Osteocyte (in vitro differentiated cells): ENCODE data around the gene KCTD20. TPM values are rescaled to one million over a fixed set of nuclear protein-coding genes. Genes with fewer than 3 reads are reported as not detected.

Experiments
- DNase-seq: peaks from one replicate; pipeline ENCODE4 v3.0.0; 2021; ENCODE audit warnings: mixed read lengths; ENCODE audit not compliant: unreplicated experiment; ENCODE audit errors: extremely low spot score
- H3K27ac Mint-ChIP-seq: one replicate; pipeline ENCODE4 v1.8.0; 2021; ENCODE audit warnings: mild to moderate bottlenecking, mixed read lengths; ENCODE audit not compliant: unreplicated experiment
- H3K27me3 Mint-ChIP-seq: one replicate; pipeline ENCODE4 v1.8.0; 2021; ENCODE audit warnings: mixed read lengths; ENCODE audit not compliant: unreplicated experiment
- H3K36me3 Mint-ChIP-seq: one replicate; pipeline ENCODE4 v1.8.0; 2021; ENCODE audit warnings: mixed read lengths; ENCODE audit not compliant: unreplicated experiment
- H3K4me1 Mint-ChIP-seq: one replicate; pipeline ENCODE4 v1.8.0; 2021; ENCODE audit warnings: mixed read lengths; ENCODE audit not compliant: unreplicated experiment
- H3K4me3 Mint-ChIP-seq: one replicate; pipeline ENCODE4 v1.8.0; 2021; ENCODE audit warnings: mild to moderate bottlenecking, moderate library complexity, mixed read lengths; ENCODE audit not compliant: unreplicated experiment
- H3K9me3 Mint-ChIP-seq: one replicate; pipeline ENCODE4 v1.8.0; 2021; ENCODE audit warnings: mixed read lengths; ENCODE audit not compliant: unreplicated experiment
- total RNA-seq: library from RNA; stranded (reverse); gene quantifications from 2 replicates; pipeline ENCODE4 v1.2.1, GENCODE V29; 2021
- TF ChIP-seq, protein P1 (sequence below): fragments of 200-600 bp; sonication (generic); IDR thresholded peaks from 2 replicates; pipeline ENCODE4 v1.5.0; 2021; ENCODE audit warnings: antibody characterized with exemption, mild to moderate bottlenecking, moderate library complexity

Gene KCTD20
- total RNA-seq, 1 donor from 2014 or later: 76.3 TPM

- DNase-seq: no peak
- Mint-ChIP-seq H3K4me1 (no peaks in the 10 kb centered on the region), H3K9me3 (no peaks in the 10 kb centered on the region), H3K27me3 (peaks cover 14% of the 10 kb centered on the region), H3K27ac (no peak overlapping the region), H3K36me3 (peaks cover 3% of the 10 kb centered on the region), H3K4me3 (no peak overlapping the region)
- TF ChIP-seq, protein P1, sequence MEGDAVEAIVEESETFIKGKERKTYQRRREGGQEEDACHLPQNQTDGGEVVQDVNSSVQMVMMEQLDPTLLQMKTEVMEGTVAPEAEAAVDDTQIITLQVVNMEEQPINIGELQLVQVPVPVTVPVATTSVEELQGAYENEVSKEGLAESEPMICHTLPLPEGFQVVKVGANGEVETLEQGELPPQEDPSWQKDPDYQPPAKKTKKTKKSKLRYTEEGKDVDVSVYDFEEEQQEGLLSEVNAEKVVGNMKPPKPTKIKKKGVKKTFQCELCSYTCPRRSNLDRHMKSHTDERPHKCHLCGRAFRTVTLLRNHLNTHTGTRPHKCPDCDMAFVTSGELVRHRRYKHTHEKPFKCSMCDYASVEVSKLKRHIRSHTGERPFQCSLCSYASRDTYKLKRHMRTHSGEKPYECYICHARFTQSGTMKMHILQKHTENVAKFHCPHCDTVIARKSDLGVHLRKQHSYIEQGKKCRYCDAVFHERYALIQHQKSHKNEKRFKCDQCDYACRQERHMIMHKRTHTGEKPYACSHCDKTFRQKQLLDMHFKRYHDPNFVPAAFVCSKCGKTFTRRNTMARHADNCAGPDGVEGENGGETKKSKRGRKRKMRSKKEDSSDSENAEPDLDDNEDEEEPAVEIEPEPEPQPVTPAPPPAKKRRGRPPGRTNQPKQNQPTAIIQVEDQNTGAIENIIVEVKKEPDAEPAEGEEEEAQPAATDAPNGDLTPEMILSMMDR: no peak
These were observed 29.0 kb upstream of the KCTD20 start for GRCh38 chr6:36413489-36414480.

GRCh38 chr6:36414481-36414880 is 28.3 kb upstream of the KCTD20 start:
- TF ChIP-seq, protein P1: no peak
- H3K27me3 Mint-ChIP-seq: peaks cover 10% of the 10 kb centered on the region
- no peak overlapping the region for H3K27ac Mint-ChIP-seq
- no peak overlapping the region for H3K4me3 Mint-ChIP-seq
- no peaks in the 10 kb centered on the region for H3K9me3 Mint-ChIP-seq
- H3K36me3 Mint-ChIP-seq: peaks cover 3% of the 10 kb centered on the region
- H3K4me1 Mint-ChIP-seq: no peaks in the 10 kb centered on the region
- no peak for DNase-seq

DNA sequence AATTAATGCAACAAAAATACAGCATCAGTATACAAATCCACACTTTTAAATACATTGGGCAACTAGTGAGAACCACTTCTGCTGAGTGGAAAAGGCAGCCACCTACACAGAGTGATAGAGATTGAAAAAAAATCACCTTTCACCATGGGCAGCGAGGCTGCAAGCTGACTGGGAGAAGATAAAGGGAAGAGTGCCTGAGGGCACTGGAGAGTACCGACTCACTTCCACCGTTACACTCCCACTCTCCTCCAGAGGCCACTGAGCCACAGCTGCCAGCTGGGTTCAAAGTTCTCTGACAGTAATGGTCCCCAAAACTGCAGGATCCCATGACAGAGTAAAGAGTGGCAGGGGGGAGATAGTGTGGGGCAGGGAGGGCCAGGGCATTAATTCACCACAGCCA is 24.2 kb upstream of the KCTD20 start:
- H3K9me3 Mint-ChIP-seq: no peaks in the 10 kb centered on the region
- TF ChIP-seq, protein P1: no peak
- H3K4me1 Mint-ChIP-seq: peaks cover 9% of the 10 kb centered on the region
- H3K27me3 Mint-ChIP-seq: peaks cover 2% of the 10 kb centered on the region
- no peak for DNase-seq
- H3K4me3 Mint-ChIP-seq: no peak overlapping the region
- no peaks in the 10 kb centered on the region for H3K36me3 Mint-ChIP-seq
- H3K27ac Mint-ChIP-seq: no peak overlapping the region

DNA sequence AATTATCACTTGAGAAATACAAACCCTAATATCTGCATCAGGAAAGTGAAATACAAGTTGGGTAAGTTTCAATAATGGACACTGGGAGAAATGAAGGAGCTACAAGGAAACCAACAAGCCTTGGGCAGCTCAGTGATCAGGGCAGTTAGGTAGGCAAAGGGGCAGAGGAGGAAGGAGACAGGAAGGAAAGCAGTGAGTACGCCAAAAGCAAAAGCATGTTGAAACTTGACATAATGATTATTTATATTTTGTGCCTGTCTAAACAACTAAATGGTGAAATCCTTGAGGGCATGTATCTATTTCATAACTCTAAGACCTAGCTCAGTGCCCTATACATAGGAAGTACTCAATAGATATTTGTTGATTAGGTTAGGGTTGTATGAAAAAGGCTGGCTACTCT is 23.5 kb upstream of the KCTD20 start:
- Mint-ChIP-seq H3K27ac (no peak overlapping the region), H3K27me3 (peaks cover 2% of the 10 kb centered on the region), H3K36me3 (no peaks in the 10 kb centered on the region), H3K4me1 (peaks cover 12% of the 10 kb centered on the region), H3K4me3 (no peak overlapping the region), H3K9me3 (no peaks in the 10 kb centered on the region)
- TF ChIP-seq, protein P1: no peak
- no peak for DNase-seq

DNA sequence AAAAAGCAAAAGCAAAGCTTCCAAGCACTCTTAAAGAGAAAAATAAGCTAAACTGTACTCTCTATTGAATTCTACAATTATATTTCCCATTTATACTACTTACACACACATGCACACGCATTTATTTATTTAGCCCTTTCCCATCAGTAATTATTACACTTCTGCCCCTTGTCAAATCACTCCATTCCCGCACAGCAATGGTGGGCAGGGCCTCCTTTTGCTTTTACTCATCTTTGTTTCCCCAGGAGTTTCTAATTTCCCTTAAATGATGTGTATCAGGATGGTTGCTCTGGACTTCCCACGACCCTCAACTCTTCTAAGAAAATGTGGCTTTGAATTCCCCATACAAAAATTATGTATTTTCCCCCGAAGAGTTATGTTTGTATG is 20.1 kb upstream of the KCTD20 start:
- Mint-ChIP-seq H3K4me1 (peaks cover 12% of the 10 kb centered on the region), H3K9me3 (no peaks in the 10 kb centered on the region), H3K36me3 (no peaks in the 10 kb centered on the region), H3K4me3 (peak overlapping the region; percentile 83), H3K27ac (peak overlapping the region; percentile 84), H3K27me3 (peaks cover 2% of the 10 kb centered on the region)
- peak; percentile 11 for DNase-seq
- TF ChIP-seq, protein P1: no peak
